CD14-positive monocyte (primary cell): ENCODE data around the gene DIPK1C. TPM values are rescaled to one million over a fixed set of nuclear protein-coding genes. Genes with fewer than 3 reads are reported as not detected.

ENCODE experiments used
- DNase-seq, 3 donors: peaks; one replicate each; pipeline ENCODE4 v3.0.0-alpha.2; 2011 to 2022
- H2AFZ ChIP-seq: 2 replicates; pipeline ENCODE4 v1.6.0; 2012; ENCODE audit warnings: mild to moderate bottlenecking, low read depth, low read length, inconsistent platforms; ENCODE audit not compliant: insufficient read depth, poor library complexity, severe bottlenecking
- H3K27ac ChIP-seq, 2 donors: 1 replicate in 1 of 2; 2 replicates in 1 of 2; pipeline ENCODE4 v1.5.1; 2012 to 2013; ENCODE audit warnings: low read length in 2 of 2, control low read depth in 1 of 2, inconsistent platforms in 1 of 2, low read depth in 1 of 2, mild to moderate bottlenecking in 1 of 2
- H3K27me3 ChIP-seq, 2 donors: one replicate each; pipeline versions ENCODE4 v1.6.0 to v1.6.1; 2011 to 2013; ENCODE audit warnings: low read length in 2 of 2; ENCODE audit not compliant: control insufficient read depth in 2 of 2, insufficient read depth in 2 of 2
- H3K36me3 ChIP-seq, 2 donors: replicated peaks in 1 of 2; 1 replicate in 1 of 2; 2 replicates in 1 of 2; pipeline versions ENCODE4 v1.5.1 to v1.6.1; 2012 to 2013; ENCODE audit warnings: low read length in 2 of 2, control low read depth in 1 of 2, inconsistent platforms in 1 of 2, mild to moderate bottlenecking in 1 of 2; ENCODE audit not compliant: insufficient read depth in 2 of 2, control insufficient read depth in 1 of 2
- H3K4me1 ChIP-seq, 2 donors: 1 replicate in 1 of 2; 2 replicates in 1 of 2; pipeline versions ENCODE4 v1.5.1 to v1.6.1; 2012 to 2013; ENCODE audit warnings: low read length in 2 of 2, control low read depth in 1 of 2, inconsistent platforms in 1 of 2, mild to moderate bottlenecking in 1 of 2, moderate library complexity in 1 of 2; ENCODE audit not compliant: insufficient read depth in 2 of 2, control insufficient read depth in 1 of 2
- H3K4me2 ChIP-seq: replicated peaks from 2 replicates; pipeline ENCODE3; 2012; ENCODE audit warnings: low read length, moderate library complexity, mild to moderate bottlenecking; ENCODE audit not compliant: poor library complexity, severe bottlenecking; ENCODE audit errors: extremely low read depth
- H3K4me3 ChIP-seq, 3 experiments: fragments of 200-600 bp in 1 of 3; sonication (generic) in 1 of 3; replicated peaks in 1 of 3; 1 replicate in 2 of 3; 2 replicates in 1 of 3; pipeline ENCODE4 v1.5.1; 2011 to 2013; ENCODE audit warnings: low read length in 3 of 3, mild to moderate bottlenecking in 3 of 3, control low read depth in 2 of 3, low read depth in 2 of 3, inconsistent platforms in 1 of 3, moderate library complexity in 1 of 3
- H3K79me2 ChIP-seq: 2 replicates; pipeline ENCODE4 v1.6.0; 2012; ENCODE audit warnings: mild to moderate bottlenecking, control low read depth, inconsistent platforms, low read length, moderate library complexity; ENCODE audit not compliant: insufficient read depth
- H3K9ac ChIP-seq: 2 replicates; pipeline ENCODE4 v1.6.0; 2017; ENCODE audit warnings: low read length, mild to moderate bottlenecking; ENCODE audit not compliant: insufficient read depth, poor library complexity, severe bottlenecking
- H3K9me3 ChIP-seq, 2 donors: replicated peaks in 1 of 2; 1 replicate in 1 of 2; 2 replicates in 1 of 2; pipeline versions ENCODE4 v1.5.1 to v1.6.1; 2012 to 2013; ENCODE audit warnings: low read length in 2 of 2, control low read depth in 1 of 2; ENCODE audit not compliant: control insufficient read depth in 1 of 2, insufficient read depth in 1 of 2
- H4K20me1 ChIP-seq: 2 replicates; pipeline ENCODE4 v1.6.0; 2012; ENCODE audit warnings: mild to moderate bottlenecking, low read length, control low read depth, moderate library complexity; ENCODE audit not compliant: insufficient read depth
- H3K27ac Mint-ChIP-seq, 7 donors: one replicate each; pipeline ENCODE4 v1.8.0; 2020; ENCODE audit warnings: mild to moderate bottlenecking in 7 of 7, mixed read lengths in 7 of 7, moderate library complexity in 6 of 7, inconsistent platforms in 2 of 7
- H3K27me3 Mint-ChIP-seq, 3 donors: one replicate each; pipeline ENCODE4 v1.8.0; 2021 to 2022; ENCODE audit warnings: low read depth in 3 of 3, mild to moderate bottlenecking in 3 of 3, mixed read lengths in 3 of 3, moderate library complexity in 3 of 3, inconsistent platforms in 1 of 3
- H3K36me3 Mint-ChIP-seq, 2 donors: one replicate each; pipeline ENCODE4 v1.8.0; 2020; ENCODE audit warnings: mixed read lengths in 2 of 2, inconsistent platforms in 1 of 2, mild to moderate bottlenecking in 1 of 2
- H3K4me1 Mint-ChIP-seq: one replicate; pipeline ENCODE4 v1.8.0; 2020; ENCODE audit warnings: mild to moderate bottlenecking, mixed read lengths
- H3K4me3 Mint-ChIP-seq, 2 donors: one replicate each; pipeline ENCODE4 v1.8.0; 2020; ENCODE audit warnings: mild to moderate bottlenecking in 2 of 2, mixed read lengths in 2 of 2, moderate library complexity in 1 of 2
- H3K9me3 Mint-ChIP-seq, 7 donors: one replicate each; pipeline ENCODE4 v1.8.0; 2020 to 2022; ENCODE audit warnings: mixed read lengths in 7 of 7, mild to moderate bottlenecking in 6 of 7, moderate library complexity in 6 of 7, inconsistent platforms in 2 of 7
- CTCF ChIP-seq: fragments of 200-600 bp; IDR thresholded peaks from one replicate; pipeline ENCODE4 v1.8.0; 2022; ENCODE audit warnings: antibody characterized with exemption, mild to moderate bottlenecking
- whole genome bisulfite sequencing: methylation state at CpG from one replicate; pipeline ENCODE4 v1.1.5; 2013; ENCODE audit warnings: missing lambda C conversion rate; ENCODE audit not compliant: insufficient coverage; 5-methylcytosine and 5-hydroxymethylcytosine counted together
- intact Hi-C, 2 donors: fragments of 100-400 bp; cut with micrococcal nuclease; formaldehyde crosslinking; loops; one replicate each; pipeline versions ENCODE4 v1.15.0 to v1.15.1; 2023
- polyA plus RNA-seq, 3 donors: library from polyadenylated mRNA; depleted of rRNA in 1 of 3; unstranded in 2 of 3; stranded (reverse) in 1 of 3; fragments of 300-500 nt in 2 of 3; fragments of >200 nt in 1 of 3; fragmentation: Illumina TruSeq in 2 of 3; gene quantifications; 1 replicate in 2 of 3; 2 replicates in 1 of 3; pipeline ENCODE4 v1.2.3, GENCODE V29; 2012 to 2021

The DIPK1C gene
- polyA plus RNA-seq, 3 donors, result not detected

- intact Hi-C loops, result no loop called here
- peaks cover 0 to 6% (median 6%) of the 10 kb centered on the region in 7 donors for H3K9me3 Mint-ChIP-seq
- no peak overlapping the region for H3K27ac Mint-ChIP-seq
- H3K79me2 ChIP-seq, result no peaks in the 10 kb centered on the region
- peaks cover 59 to 80% (median 60%) of the 10 kb centered on the region in 3 donors for H3K27me3 Mint-ChIP-seq
- H3K4me1 Mint-ChIP-seq, result peaks cover 9% of the 10 kb centered on the region
- H3K9me3 ChIP-seq, result peaks cover 0 to 14% of the 10 kb centered on the region in 2 donors
- H3K9ac ChIP-seq, result no peak overlapping the region
- H3K4me3 ChIP-seq, result peak overlapping the region in 1 of 3 experiments; percentile 42
- peaks cover 6 to 9% of the 10 kb centered on the region in 2 donors for H3K4me1 ChIP-seq
- H2AFZ ChIP-seq, result no peak overlapping the region
- peak overlapping the region; percentile 53 for H3K4me2 ChIP-seq
- no peak for TF ChIP-seq CTCF
- H3K36me3 ChIP-seq, result no peaks in the 10 kb centered on the region
- under 1% methylated on average over 69 of the region's 69 CpGs for WGBS
- H3K27ac ChIP-seq, result no peak overlapping the region
- H3K27me3 ChIP-seq, result peaks cover 32 to 64% of the 10 kb centered on the region in 2 donors
- no peaks in the 10 kb centered on the region for H4K20me1 ChIP-seq
- DNase-seq, result no peak
- H3K36me3 Mint-ChIP-seq, result peaks cover 4 to 6% of the 10 kb centered on the region in 2 donors
- H3K4me3 Mint-ChIP-seq, result peak overlapping the region; percentile 24 to 71
These were observed 612 bp downstream of the DIPK1C start for GRCh38 chr18:74456349-74457042.

GRCh38 chr18:74456017-74456348 lies 1.1 kb downstream of the DIPK1C start:
- DNase-seq, result peak in 1 of 3 donors; percentile 26
- no peak overlapping the region for H3K27ac Mint-ChIP-seq
- H3K4me1 Mint-ChIP-seq, result peaks cover 9% of the 10 kb centered on the region
- Histone ChIP-seq H3K79me2 (no peaks in the 10 kb centered on the region), H3K4me3 (peak overlapping the region in 1 of 3 experiments; percentile 42), H3K9ac (no peak overlapping the region), H3K36me3 (no peaks in the 10 kb centered on the region), H3K4me2 (peak overlapping the region; percentile 53), H2AFZ (no peak overlapping the region), H3K27ac (no peak overlapping the region), H3K4me1 (peaks cover 6 to 9% of the 10 kb centered on the region in 2 donors), H3K27me3 (peaks cover 32 to 64% of the 10 kb centered on the region in 2 donors), H3K9me3 (peaks cover 0 to 14% of the 10 kb centered on the region in 2 donors), H4K20me1 (no peaks in the 10 kb centered on the region)
- H3K36me3 Mint-ChIP-seq, result peaks cover 4 to 6% of the 10 kb centered on the region in 2 donors
- no peak for TF ChIP-seq CTCF
- H3K4me3 Mint-ChIP-seq, result peak overlapping the region in 1 of 2 donors; percentile 71
- intact Hi-C loops, result no loop called here
- 0% methylated on average over 6 of the region's 7 CpGs for WGBS
- peaks cover 58 to 76% (median 63%) of the 10 kb centered on the region in 3 donors for H3K27me3 Mint-ChIP-seq
- H3K9me3 Mint-ChIP-seq, result peaks cover 0 to 6% (median 5%) of the 10 kb centered on the region in 7 donors
